Activated CD4-positive, alpha-beta T cell treated with anti-CD3 and anti-CD28 coated beads, Interleukin-2, amount 50 U/mL, for 48 hours (primary cell): Measurements from ENCODE around the gene TRIM16.
"Not testable (repeated sequence)": the region's sequence is repeated elsewhere in the genome, so short reads cannot be mapped to it uniquely, and the experiment has no call there.

Experiments
- DNase-seq, 2 experiments: peaks; one replicate each; pipeline ENCODE4 v3.0.0-alpha.2; 2020

The TRIM16 gene

DNA sequence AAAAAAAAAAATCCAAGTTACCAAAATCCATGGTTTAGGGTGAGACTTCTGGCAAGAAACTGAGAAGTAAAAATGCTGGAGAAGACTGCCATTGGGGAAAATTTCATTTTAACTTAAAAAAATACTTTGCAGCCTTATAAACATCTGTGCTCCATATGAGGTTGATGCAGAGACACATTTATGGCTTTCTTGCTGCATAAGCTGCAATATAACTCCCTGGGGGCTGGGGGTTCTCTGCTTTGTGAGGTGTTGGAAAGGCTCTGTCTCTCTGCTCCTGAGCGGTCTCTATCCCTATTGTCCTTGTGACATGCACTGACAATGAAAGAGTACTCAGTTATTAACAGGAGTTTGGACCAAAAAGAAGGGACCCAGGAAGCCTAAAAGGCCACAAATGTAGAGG is 71.0 kb downstream of the TRIM16 start:
- not testable (repeated sequence) for DNase-seq

GRCh38 chr17:15592960-15593359 is 91.2 kb downstream of the TRIM16 start:
- not testable (repeated sequence) for DNase-seq

DNA sequence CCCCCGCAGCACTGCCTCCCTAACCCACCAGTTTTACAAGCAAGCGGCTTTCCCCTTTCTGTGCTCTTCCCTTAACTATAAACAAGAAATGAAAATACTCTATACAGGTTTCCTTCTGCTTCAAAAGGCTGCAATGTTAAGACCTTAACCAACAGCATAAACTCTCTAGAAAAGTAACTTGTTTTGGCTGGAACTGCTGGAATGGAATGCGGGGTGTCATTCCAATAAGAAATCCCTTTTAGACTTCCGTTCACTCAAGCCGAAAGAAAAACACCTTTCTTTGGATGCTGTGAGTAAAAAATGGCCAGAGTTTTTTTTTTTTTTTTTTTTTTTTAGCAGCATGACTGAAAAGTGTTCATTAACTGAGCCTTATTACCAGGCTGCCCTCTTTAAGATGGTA is 92.1 kb downstream of the TRIM16 start:
- not testable (repeated sequence) for DNase-seq

DNA sequence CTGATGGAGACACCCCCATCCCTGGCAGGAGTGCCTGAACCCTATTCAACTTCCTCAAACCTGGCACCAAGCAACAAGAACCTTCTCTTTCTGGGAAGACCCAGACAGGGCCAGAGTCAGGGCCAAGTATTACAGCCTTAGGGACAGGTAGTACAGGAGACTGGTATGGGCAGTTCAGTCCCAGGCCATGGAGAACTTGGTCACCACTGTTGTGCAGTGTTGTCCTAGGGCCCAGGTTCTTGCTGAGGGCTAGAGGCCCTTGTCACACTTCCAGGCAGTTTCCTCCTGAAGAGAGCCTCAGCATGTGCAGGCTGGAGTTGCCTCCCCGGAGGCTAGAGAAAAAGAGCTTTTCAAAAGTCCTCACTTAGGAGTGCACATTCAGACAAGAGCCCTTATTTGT is 93.3 kb downstream of the TRIM16 start:
- not testable (repeated sequence) for DNase-seq

GRCh38 chr17:15589544-15590536 is 94.3 kb downstream of the TRIM16 start:
- peak; percentile 21 to 47 for DNase-seq

GRCh38 chr17:15588017-15588416 is 96.1 kb downstream of the TRIM16 start:
- not testable (repeated sequence) for DNase-seq

DNA sequence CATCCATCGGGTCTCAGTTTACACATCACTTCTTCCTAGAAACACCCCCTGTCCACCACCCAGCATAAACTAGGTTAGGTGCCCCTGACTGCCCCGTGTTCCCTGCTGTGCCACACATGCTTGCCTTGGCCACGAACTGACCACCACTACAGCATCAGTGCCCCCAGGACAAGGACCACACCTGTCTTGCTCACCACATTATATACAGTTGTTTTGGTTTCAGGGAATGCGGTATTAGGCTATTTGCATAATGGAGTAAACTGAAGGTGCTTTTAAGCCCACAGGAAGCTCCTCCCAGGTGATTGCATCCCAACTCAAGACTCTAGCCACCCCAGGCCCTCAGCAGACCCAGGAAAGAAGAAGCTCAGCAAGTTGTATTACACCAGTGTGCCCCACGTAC is 100.8 kb downstream of the TRIM16 start:
- not testable (repeated sequence) for DNase-seq

- not testable (repeated sequence) for DNase-seq
These were observed 102.6 kb downstream of the TRIM16 start for GRCh38 chr17:15581462-15581861.
